Tibial artery (tissue), 4 donors: ENCODE measurements around the gene MON1B.

ENCODE experiments used
- DNase-seq, 2 donors: peaks; one replicate each; pipeline ENCODE4 v3.0.0-alpha.2; 2019
- H3K27ac ChIP-seq, 2 donors: fragments of 200-600 bp; sonication (generic) in 1 of 2; 1 replicate in 1 of 2; 2 replicates in 1 of 2; pipeline ENCODE4 v1.5.1; 2018 to 2019; ENCODE audit warnings: mild to moderate bottlenecking in 1 of 2
- H3K27me3 ChIP-seq, 2 donors: fragments of 200-600 bp; sonication (generic) in 1 of 2; one replicate each; pipeline versions ENCODE4 v1.5.1 to v1.6.0; 2016 to 2019
- H3K36me3 ChIP-seq, 3 donors: fragments of 200-600 bp; sonication (generic) in 2 of 3; one replicate each; pipeline ENCODE4 v1.5.1; 2016 to 2019; ENCODE audit warnings: mild to moderate bottlenecking in 2 of 3
- H3K4me1 ChIP-seq, 4 donors: fragments of 200-600 bp; sonication (generic) in 2 of 4; 1 replicate in 3 of 4; 2 replicates in 1 of 4; pipeline ENCODE4 v1.5.1; 2016 to 2019
- H3K4me3 ChIP-seq, 2 donors: fragments of 200-600 bp; sonication (generic) in 1 of 2; 1 replicate in 1 of 2; 2 replicates in 1 of 2; pipeline ENCODE4 v1.5.1; 2018 to 2019; ENCODE audit warnings: mild to moderate bottlenecking in 2 of 2
- H3K9me3 ChIP-seq, 3 donors: fragments of 200-600 bp; sonication (generic) in 1 of 3; one replicate each; pipeline ENCODE4 v1.5.1; 2016 to 2019
- intact Hi-C: fragments of 100-400 bp; cut with DNase I; formaldehyde crosslinking; loops from one replicate; pipeline ENCODE4 v1.15.0; 2023; ENCODE audit warnings: low total_unique reads
- TF ChIP-seq, protein P1 (sequence below), 2 experiments: fragments of 200-600 bp in 1 of 2; fragments of 450-650 bp in 1 of 2; IDR thresholded peaks; one replicate each; pipeline ENCODE4 v1.5.1; 2017 to 2019; ENCODE audit warnings: antibody characterized with exemption in 2 of 2, mild to moderate bottlenecking in 1 of 2, moderate library complexity in 1 of 2

MON1B gene

DNA sequence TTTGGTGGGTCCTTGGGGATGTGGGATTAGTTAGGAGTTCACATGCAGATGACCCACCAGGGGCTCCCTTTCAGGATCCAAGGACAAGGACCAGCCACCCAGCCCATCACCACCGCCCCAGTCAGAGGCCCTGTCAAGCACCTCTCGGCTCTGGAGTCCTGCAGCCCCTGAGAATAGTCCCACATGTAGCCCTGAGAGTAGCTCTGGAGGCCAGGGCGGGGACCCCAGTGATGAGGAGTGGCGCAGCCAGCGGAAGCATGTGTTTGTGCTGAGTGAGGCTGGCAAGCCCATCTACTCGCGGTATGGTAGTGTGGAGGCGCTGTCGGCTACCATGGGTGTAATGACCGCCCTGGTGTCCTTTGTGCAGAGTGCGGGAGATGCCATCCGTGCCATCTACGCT, 2.4 kb downstream of the MON1B start:
- Histone ChIP-seq H3K36me3 (peaks cover 34 to 53% (median 51%) of the 10 kb centered on the region in 3 donors), H3K4me3 (no peak overlapping the region), H3K4me1 (peaks cover 0 to 23% (median 16%) of the 10 kb centered on the region in 4 donors), H3K27ac (no peak overlapping the region), H3K9me3 (no peaks in the 10 kb centered on the region), H3K27me3 (no peaks in the 10 kb centered on the region)
- TF ChIP-seq, protein P1, sequence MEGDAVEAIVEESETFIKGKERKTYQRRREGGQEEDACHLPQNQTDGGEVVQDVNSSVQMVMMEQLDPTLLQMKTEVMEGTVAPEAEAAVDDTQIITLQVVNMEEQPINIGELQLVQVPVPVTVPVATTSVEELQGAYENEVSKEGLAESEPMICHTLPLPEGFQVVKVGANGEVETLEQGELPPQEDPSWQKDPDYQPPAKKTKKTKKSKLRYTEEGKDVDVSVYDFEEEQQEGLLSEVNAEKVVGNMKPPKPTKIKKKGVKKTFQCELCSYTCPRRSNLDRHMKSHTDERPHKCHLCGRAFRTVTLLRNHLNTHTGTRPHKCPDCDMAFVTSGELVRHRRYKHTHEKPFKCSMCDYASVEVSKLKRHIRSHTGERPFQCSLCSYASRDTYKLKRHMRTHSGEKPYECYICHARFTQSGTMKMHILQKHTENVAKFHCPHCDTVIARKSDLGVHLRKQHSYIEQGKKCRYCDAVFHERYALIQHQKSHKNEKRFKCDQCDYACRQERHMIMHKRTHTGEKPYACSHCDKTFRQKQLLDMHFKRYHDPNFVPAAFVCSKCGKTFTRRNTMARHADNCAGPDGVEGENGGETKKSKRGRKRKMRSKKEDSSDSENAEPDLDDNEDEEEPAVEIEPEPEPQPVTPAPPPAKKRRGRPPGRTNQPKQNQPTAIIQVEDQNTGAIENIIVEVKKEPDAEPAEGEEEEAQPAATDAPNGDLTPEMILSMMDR (IDR thresholded peaks at IDR 0.05): no peak
- DNase-seq: no peak
- intact Hi-C loops: no loop called here

DNA sequence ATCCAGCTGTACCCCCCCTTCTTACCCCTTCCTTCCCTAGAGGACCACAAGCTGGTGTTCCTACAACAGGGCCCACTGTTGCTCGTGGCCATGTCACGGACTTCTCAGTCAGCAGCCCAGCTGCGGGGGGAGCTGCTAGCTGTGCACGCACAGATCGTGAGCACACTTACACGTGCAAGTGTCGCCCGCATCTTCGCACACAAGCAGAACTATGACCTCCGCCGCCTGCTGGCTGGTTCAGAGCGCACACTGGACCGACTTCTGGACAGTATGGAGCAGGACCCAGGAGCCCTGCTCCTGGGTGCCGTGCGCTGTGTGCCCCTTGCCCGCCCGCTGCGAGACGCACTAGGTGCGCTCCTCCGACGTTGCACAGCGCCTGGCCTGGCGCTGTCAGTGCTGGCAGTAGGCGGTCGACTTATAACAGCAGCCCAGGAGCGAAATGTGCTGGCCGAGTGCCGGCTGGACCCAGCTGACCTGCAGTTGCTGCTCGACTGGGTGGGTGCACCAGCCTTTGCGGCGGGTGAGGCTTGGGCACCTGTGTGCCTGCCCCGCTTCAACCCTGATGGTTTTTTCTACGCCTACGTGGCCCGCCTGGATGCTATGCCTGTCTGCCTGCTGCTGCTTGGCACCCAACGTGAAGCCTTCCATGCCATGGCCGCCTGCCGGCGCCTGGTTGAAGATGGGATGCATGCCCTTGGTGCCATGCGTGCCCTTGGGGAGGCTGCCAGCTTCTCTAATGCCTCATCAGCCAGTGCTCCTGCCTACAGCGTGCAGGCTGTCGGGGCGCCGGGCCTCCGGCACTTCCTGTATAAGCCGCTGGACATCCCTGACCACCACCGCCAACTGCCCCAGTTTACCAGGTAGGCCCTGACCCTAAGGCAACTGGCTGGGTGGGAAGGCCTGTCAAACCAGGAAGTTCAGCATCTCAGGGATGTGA, 3.6 kb downstream of the MON1B start:
- intact Hi-C loops: no loop called here
- no peak overlapping the region for H3K4me3 ChIP-seq
- H3K9me3 ChIP-seq: no peaks in the 10 kb centered on the region
- H3K36me3 ChIP-seq: peaks cover 45 to 65% (median 63%) of the 10 kb centered on the region in 3 donors
- no peak for DNase-seq
- TF ChIP-seq, protein P1 (IDR thresholded peaks at IDR 0.05): no peak
- H3K4me1 ChIP-seq: peaks cover 0 to 23% (median 16%) of the 10 kb centered on the region in 4 donors
- H3K27ac ChIP-seq: no peak overlapping the region
- no peaks in the 10 kb centered on the region for H3K27me3 ChIP-seq

DNA sequence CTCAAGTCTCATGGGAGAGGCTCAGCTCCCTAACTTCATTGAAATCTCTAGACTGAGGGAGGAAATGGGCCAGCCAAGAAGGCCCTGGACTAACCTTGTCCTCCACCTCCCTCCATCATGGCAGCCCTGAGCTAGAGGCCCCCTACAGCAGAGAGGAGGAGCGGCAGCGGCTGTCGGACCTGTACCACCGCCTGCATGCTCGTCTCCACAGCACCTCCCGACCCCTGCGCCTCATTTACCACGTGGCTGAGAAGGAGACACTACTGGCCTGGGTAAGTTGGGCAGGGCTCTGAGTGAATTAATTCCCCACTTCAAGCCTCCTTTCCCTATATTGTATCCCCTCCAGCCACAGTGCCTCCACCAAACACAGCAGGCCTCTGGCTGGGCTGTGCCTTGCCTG, 4.4 kb downstream of the MON1B start:
- Histone ChIP-seq H3K27me3 (no peaks in the 10 kb centered on the region), H3K4me1 (peaks cover 0 to 23% (median 16%) of the 10 kb centered on the region in 4 donors), H3K27ac (no peak overlapping the region), H3K9me3 (no peaks in the 10 kb centered on the region), H3K4me3 (no peak overlapping the region), H3K36me3 (peaks cover 49 to 74% (median 65%) of the 10 kb centered on the region in 3 donors)
- intact Hi-C loops: no loop called here
- no peak for DNase-seq
- TF ChIP-seq, protein P1 (IDR thresholded peaks at IDR 0.05): no peak

DNA sequence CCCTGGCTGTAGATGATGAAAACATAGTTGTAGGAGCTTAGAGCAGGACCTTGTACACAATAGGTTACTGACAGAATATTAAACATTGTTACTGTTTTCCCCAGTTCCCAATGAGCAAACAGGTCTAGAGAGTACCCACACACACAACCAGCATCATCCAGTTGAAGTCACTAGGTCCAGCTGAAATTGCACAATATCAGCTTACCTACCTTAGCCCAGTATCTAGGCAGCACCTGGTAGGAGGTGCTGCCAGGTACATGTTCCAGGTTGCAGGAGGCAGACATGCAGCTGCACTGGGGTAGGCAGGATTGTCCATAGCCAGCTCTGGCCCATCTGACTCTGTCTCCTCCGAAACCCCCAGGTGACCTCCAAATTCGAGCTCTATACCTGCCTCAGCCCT, 6.8 kb downstream of the MON1B start:
- Histone ChIP-seq H3K4me3 (no peak overlapping the region), H3K9me3 (no peaks in the 10 kb centered on the region), H3K27me3 (no peaks in the 10 kb centered on the region), H3K4me1 (peaks cover 0 to 9% (median 4%) of the 10 kb centered on the region in 4 donors), H3K36me3 (peaks cover 49 to 75% (median 65%) of the 10 kb centered on the region in 3 donors), H3K27ac (no peak overlapping the region)
- TF ChIP-seq, protein P1 (IDR thresholded peaks at IDR 0.05): no peak
- no peak for DNase-seq
- intact Hi-C loops: no loop called here

DNA sequence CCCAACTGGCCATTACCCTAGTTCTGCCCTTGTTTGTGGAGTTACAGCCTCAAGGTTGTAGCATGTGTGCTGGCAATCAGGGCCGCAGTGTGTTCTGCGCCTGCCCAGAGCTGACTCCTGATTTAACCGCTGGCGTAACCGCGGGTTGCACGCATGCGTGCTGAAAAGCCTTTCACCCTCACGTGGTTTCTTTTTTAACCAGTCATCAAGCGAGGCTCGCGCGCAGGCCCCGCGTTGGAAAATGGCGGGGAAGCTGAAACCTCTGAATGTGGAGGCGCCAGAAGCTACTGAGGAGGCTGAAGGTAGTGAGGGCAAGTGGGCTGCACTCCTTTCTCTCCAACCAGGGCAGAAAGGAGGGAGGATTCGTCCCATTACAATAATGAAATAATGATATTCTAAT, 8.2 kb downstream of the MON1B start, which contains the start of gene SYCE1L:
SYCE1L (plus strand) TSS at position 198 of the 400 bp plus-strand sequence; CDS start at position 242, 44 bp downstream.
- H3K27ac ChIP-seq: no peak within 1 kb of the TSS
- no peaks in the 10 kb centered on the region for H3K27me3 ChIP-seq
- TF ChIP-seq, protein P1 (IDR thresholded peaks at IDR 0.05): no peak
- H3K4me3 ChIP-seq: no peak within 1 kb of the TSS
- H3K36me3 ChIP-seq: peaks cover 47 to 63% (median 54%) of the 10 kb centered on the region in 3 donors
- H3K9me3 ChIP-seq: no peaks in the 10 kb centered on the region
- no peak for DNase-seq
- no peaks in the 10 kb centered on the region for H3K4me1 ChIP-seq
- intact Hi-C loops: no loop called here
